ENCODE data around the gene ZFHX2.
"Not testable (repeated sequence)": the region's sequence is repeated elsewhere in the genome, so short reads cannot be mapped to it uniquely, and the experiment has no call there.

Gene ZFHX2

DNA sequence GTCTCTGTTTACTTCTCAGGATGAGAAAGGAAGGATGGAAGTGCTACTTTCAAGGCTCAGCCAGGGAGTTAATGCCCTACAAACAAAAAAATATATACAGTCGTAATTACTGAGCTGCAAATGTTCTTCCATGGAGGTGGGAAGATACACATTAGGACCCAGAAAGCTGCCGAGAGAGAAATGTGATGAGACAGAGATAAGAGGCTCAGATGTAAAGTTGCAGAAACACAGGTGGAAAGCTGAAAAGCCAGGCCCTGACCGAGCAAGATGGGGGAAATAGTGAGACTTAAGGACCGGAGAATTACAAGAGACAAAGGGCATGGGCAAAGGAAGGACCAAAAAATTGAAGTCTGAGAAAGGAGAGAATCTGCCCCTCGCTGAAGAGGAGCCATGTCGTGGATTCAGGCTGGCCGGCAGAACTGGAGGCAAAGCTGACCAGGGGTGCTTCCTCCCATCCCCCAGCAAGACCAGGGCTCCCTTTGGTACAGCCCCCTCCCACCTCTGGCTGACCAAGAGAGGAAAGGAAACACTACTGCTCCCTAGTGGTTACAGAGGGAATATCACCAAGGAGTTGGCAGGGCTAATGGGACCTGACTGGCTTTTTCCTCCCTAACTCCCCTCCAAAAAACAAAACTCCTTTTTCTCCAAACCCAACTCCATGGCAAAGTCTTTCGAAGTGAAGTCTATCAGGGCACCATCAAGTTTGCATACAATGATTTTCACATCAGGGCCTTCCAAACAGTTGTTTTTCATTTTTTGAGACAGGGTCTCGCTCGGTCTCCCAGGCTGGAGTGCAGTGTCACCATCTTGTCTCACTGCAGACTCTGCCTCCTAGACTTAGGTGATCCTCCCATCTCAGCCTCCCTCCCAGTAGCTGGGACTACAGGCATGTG is 12.1 kb downstream of the ZFHX2 start:
- DNase-seq (ENCODE audit: low read depth, low spot score) = no peak

DNA sequence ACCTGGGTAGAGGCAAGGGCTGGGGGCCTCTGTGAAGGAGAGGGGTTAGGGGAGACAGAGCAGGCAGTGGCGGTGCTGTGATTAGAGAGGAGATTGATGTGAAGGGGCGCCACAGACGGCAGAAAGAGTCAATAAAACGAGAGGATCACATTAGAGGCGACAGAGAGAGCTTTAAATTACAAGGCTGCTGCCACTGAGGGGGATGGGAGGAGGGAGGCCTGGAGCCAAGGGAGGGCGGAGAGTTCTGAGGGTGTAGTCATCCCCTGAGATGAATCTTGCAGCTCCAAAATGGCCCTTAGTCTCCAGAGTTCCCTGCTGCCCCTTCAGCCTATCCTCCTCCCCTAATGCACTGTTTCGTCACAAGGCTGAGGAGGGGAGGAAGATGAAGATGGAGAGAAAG is 12.8 kb downstream of the ZFHX2 start:
- DNase-seq (ENCODE audit: low read depth, low spot score) = no peak

DNA sequence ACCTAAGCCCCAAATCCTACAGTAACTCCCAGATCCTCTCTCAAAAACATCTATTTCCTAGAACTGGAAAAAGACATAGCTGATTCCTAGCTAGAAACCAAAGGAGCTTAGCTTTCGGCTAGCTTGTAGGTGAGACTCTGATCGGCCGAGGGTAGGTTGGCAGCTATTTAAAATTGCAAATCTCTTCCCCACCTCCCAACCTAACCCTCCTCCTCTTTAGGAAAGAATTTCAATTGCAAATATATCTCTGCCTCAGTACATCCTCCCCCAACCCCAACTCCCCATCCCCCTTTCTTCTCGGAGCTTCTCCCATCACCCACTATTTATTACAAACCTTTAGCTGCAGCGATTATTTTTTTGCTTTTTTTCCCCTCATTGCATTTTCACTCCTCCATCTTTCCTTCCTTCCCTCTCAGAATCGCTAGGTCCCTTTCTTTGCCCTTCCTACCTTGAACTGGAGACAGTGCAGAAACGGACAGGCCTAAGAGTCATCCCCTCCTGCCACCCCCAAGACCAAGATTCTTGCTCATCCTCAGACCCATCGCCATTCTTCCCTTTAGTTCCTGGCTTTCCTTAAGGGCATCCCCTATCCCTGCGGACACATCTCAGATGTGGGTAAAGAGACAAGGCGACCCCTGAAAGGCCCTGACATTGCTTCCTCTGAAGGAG is 13.4 kb downstream of the ZFHX2 start:
- DNase-seq (ENCODE audit: low read depth, low spot score) = no peak

DNA sequence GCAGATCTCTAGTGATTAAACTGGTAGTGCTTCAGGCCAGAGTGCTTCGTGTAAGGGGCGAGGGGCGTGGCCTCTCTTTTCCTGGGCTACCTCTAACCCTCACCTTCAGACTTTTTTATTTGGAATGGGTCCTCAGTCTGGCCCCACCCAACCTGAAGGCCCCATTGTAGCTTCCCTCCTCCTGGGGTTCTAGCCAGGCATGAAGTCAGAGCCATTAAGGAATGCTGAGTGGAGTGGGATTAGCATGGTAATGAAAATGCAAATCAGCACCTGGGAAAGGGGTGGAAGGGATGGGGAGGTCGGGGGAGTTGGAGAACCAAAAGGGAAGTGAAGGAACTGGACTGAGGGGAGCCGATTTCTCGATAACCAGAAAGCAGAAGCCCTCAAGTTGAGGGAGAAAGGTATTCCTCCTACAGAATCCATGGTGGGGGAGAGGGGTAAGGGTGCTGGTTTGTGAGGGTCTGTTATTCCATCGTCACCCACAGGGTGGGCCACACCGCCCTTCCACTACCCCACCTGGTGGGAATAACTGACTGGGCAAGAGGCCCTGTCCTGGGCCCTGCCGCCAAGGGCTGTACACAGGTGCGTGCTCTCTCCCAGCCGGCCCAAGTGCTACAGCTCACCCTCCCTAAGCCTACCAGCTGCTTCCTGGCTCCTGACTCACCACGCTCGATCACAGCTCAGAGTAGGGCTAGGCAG is 14.1 kb downstream of the ZFHX2 start:
- DNase-seq (ENCODE audit: low read depth, low spot score) = no peak

DNA sequence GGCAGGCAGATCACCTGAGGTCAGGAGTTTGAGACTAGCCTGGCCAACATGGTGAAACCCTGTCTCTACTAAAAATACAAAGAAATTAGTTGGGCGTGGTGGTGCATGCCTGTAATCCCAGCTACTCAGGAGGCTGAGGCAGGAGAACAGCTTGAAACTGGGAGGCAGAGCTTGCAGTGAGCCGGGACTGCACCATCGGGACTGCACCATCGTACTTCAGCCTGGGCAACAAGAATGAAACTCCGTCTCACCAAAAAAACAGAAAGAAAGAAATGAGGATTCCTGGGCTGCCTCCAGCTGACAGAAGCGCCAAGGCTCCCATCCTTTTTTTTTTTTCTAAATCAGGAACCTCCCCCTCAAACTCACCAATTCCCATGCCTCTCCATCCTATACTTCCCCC is 14.7 kb downstream of the ZFHX2 start:
- not testable (repeated sequence) for DNase-seq (ENCODE audit: low read depth, low spot score)

DNA sequence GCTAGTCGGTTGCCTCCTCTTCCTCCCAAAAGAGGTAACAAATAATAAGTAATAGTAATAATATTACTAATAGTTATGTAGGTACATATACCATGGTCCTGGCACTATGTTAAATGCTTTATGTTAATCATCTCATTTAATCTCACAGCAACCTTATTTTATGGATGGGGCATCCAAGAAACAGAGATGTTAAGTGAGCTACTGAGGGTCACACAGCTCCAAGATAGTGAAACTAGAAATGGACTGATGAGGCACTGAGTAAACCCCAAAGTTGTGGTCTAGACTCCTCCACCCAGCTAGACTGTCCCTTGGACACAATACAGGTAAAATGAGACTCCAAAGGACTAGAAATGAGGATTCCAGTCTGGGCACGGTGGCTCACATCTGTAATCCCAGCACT is 15.1 kb downstream of the ZFHX2 start:
- DNase-seq (ENCODE audit: low read depth, low spot score) = no peak

DNA sequence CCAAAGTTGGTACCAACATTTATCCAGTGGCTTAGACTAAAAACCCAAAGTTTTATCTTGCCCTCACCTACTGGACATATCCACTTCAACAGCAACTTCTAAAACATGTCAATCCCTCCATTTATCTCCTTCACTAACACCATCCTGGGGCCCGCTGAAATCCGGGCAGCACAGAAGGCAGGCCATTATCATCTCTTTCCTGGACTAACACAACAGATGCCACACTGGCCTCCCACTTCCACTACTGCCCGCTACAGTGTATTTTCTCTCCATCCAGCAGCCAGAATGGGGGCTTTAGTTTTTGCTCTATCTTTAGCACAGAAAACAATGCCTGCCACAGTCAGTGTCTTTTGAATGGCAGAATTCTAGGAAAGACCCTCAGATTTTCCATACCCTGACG is 15.6 kb downstream of the ZFHX2 start:
- no peak for DNase-seq (ENCODE audit: low read depth, low spot score)

DNA sequence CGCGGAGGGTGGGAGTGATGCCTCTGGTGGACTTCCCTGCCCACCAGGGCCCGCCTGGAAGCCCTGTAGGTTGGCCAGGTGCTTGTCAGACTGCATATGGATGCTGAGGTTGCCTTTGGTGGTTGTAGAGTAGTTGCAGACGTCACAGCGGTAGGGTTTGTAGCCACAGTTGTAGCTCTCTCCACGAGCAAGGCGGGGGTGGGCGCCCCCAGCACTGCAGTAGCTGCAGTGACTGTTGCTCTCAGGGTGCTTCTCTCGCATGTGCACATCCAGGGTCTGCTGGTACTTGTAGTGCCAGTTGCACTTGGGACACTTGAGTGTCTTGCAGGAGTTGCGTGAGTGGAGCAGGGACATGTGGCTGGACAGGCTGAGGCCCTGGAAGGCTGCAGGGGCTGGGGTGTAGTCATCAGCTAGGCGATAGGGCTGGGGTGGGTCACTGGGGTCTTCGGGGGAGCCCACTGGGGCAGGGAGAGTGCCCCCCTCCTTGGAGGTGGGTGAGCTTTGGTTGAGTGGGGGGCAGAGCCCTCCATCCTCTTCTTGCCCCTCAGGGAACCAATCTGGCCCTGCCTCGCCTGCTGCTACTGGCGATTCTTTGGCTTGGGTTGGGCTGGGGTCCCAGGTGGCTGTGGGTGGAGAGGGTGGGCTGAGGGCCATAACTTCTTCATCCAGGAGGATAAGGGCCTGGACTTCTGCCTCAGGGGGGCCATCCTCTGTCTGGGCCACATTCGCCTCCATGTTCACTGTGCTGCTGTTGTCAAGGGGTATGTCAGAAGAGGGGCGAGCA is 17.7 kb downstream of the ZFHX2 start:
- DNase-seq (ENCODE audit: low read depth, low spot score) = no peak

DNA sequence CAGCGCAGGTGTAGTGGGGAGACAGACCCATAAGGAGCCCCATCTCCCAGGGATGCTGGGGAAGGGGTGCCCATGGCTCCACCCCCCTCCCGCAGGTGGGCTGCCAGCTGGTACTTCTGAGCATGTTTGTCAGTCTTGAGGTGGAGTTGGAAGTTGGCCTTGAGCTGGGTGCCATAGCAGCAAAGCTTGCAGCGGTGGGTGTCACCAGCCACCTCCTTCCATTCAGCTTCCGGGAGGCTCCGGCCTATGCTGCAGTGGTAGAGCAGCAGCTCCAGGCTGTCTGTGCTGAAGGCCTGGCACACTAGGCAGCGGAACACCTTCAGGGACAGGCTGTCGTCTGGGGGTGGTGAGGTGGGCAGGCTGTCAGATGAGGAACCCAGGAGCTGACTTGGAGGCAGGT is 18.9 kb downstream of the ZFHX2 start:
- no peak for DNase-seq (ENCODE audit: low read depth, low spot score)

DNA sequence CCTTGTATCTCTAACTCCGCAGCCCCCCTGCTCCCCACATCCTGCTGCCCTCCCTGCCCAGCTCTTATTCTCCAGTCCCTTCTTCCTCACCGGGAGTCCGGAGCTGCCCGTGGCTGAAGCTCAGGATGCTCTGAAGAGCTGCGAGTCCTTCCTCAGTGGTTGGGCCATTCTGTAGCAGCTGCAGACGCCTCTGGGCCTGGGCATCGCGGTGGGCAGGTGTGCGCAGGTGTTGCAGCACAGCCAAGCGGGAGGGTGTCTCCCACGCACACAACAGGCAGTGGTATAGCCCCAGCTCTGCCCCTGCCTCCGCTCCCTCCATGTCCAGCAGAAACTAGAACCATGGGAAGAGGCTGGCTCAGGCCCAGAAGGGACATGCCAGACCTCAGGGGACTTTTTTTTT is 20.2 kb downstream of the ZFHX2 start:
- no peak for DNase-seq (ENCODE audit: low read depth, low spot score)

DNA sequence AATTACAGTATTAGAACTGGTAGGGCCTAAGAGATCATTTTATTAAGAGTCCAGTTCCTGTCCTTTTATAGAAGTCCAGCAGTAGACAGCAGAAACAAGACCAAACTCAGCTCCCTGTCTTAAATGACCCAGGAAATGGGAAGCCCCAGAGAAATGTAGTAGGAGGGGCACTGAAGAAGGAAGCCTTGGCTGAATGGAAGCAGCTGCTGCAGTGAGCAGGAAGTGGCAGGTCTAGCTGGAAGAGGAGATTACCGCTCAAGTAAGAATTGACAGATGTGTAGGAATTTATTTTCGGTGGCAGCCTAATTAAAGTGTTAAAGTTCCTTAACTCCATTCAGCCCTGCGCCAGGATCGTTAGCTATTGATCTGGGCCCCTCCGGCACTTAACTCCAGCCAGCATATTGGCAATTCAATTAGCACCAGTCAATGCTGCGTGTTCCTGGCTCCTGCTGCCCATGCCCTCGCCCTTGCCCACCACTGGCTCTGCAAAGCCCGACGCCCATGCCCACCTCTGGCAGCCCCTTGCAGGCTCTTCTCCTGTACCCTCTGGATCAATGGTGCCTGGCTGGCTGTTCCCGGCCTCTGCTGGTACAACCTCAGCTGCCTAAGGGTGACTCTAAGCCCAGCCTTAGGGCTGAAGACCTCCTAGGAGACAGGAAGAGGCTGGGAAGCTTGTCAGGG is 21.1 kb downstream of the ZFHX2 start:
- DNase-seq (ENCODE audit: low read depth, low spot score) = no peak

DNA sequence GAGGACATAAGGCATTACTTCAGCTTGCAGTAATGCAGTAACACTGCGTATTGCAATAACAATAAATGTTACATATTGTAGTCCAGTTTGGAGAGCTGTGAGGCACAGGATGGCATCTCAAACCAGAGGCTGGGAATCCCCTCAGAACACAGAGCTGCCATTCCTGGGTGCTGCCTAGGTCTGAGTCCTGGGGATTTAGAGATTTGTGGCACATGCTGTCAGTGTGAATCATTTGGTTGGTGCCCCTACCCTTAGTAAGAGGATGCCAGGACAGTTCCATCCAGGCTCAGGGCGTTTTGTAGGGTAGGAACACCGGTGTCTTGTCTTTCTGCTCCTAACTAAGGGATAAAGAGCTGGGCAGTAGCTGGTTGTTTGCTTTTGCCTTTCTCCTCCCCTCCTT is 22.5 kb downstream of the ZFHX2 start:
- no peak for DNase-seq (ENCODE audit: low read depth, low spot score)

DNA sequence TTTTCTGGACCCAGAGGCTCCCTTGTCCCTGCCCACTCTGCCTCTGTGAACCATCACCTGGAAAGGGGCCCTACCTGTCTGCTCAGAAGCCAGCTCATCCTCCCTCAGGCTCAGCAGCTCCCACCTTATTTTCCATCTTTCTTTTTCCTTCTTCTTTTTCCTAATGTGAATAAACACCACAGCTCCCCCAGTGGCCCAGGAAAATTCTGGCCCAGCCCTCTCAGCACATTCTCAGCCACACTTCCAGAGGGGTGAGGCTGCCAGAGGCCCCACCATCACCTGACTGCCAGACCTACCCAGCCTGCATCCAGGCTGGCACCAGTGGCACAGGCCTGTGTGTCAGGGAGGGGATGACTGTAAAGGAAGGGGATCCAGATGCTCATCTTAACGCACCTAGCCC is 23.0 kb downstream of the ZFHX2 start:
- DNase-seq (ENCODE audit: low read depth, low spot score) = no peak

DNA sequence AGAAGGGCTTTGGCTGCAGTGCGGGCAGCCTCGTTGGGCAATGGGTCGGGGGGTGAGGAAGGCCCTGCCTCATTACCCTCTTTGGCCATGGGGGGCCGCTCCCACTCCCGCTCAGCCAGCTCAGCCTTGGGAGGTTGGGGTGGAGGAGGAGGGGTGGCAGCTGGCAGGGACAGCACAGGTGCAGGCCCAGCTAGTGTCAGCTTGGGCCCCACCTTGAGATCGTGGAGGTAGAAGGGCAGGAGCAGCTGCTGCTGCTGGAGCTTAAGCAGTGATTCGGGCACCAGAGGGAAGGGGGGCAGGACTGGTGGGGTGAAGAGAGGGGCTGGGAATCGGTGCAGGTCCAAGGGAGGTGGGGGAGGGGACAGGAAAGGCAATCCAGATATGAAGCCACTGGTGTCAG is 26.0 kb downstream of the ZFHX2 start:
- DNase-seq (ENCODE audit: low read depth, low spot score) = no peak

DNA sequence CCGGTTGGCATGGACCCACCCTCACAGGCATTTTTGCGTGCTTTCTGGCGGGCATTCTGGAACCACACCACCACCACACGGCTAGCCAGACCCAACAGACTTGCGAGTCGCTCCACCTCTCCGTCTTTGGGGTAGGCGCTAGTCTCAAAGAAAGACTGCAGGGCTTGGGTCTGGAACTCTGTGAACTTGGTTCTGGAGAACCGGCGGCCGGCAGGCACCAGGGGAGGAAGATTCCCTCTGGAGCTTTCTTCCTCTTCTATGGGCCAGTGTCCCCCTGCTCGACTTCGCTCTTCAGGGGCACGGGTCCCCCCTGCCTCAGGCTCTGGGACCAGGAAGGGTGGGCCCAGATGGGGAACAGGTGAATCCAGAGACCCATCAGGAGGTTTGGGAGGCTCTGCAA is 26.6 kb downstream of the ZFHX2 start:
- DNase-seq (ENCODE audit: low read depth, low spot score) = no peak

DNA sequence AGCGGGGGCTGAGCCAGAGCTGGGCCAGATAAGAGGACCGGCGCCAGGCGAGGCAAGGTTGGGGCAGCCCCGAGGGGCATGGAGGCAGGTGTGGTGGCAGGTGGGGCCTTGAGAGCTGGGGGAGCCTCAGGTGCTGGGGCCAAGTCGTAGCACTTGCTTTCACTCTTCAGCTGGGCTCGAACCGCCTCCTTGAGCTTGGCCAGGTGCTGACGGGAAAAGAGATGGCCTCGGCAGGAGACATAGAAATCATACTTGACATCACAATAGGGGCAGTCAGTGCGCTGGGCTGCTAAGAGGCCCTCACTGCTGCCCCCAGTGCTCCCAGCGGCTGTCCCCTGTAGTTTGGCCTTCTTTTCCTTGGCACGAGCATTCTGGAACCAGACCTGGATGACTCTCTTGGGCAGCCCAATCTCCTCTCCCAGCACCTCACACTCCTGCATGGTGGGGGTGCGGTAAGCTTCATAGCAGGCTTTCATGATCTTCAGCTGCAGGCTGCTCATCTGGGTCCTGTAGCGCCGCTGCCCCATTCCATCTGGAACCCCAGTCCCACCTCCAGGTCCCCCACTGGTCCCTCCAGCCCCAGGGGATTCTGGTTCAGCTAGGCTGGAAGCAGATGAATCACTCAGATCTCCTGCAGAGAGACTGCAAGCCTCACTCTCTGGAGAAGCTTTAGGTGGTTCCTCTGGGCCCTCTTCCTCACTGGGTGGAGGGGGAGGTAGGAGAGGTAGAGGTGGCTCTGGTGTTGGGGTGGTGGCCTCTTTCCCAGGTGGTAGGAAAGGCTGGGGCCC is 28.1 kb downstream of the ZFHX2 start:
- no peak for DNase-seq (ENCODE audit: low read depth, low spot score)

DNA sequence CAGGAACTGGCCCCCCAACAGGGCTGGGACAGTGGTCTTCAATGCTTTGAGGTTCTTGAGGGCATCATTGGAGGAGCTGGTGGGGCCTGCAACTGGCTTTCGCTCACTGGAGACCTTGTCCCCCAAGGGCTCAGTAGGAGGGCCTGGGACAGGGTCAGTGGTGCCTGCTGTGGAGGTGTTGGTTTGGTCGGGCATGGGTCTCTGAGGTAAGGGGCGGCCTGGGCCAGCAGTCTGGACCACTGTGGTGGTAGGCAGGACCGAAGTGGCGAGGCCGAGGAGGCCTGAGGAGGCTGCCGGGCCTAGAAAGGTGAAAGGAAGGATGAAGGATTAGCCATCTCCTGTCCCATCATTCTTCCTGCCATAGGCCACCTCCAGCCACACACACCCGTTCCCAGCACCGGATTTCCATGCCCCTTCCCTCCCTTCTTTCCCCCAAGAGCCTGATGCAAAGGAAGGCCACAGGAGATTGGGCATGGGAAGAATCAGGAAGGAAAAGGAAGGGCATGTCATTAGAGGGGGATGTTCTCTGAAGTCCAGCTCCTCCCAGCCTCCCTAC is 28.8 kb downstream of the ZFHX2 start:
- no peak for DNase-seq (ENCODE audit: low read depth, low spot score)

DNA sequence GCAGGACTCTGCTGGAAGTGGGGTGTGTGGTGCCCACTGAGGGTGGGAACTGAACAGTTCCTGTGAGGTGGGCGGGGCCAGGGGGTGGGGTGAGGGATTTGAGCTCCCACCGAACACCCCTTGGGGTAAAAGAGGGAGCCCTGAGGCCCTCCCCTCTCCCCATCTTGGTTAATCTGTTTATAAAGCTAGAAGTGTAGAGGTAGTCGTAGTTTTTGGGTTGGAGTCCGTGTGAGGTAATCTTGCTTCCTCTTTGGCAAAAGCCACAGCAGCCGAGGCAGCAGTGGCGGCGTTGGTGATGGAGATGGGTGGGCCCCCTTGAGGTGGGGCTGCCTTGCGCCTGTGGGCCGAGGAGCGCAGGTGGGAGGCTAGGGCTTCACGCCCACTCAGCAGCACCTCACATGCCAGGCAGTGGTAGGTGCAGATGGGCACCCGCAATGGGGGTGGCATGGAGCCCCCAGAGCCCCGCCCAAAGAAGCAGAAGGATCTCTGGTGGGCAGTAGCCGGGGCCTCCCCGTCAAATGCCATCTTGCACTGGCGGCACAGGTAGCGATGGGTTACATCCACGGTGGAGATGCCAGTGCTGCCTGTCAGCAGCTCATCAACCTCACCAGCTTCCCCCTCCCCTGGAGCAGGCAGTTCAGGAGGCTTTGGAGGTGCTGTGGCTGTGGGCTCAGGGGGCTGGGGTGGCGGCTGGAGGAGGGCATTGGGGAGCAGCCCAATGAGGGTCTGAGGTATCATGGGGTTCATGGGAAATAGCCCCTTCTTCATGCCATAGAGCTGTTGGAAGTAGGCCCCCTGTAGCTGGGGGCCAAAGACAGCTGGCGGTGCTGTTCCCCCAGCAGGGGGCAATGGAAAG is 29.6 kb downstream of the ZFHX2 start:
- no peak for DNase-seq (ENCODE audit: low read depth, low spot score)

DNA sequence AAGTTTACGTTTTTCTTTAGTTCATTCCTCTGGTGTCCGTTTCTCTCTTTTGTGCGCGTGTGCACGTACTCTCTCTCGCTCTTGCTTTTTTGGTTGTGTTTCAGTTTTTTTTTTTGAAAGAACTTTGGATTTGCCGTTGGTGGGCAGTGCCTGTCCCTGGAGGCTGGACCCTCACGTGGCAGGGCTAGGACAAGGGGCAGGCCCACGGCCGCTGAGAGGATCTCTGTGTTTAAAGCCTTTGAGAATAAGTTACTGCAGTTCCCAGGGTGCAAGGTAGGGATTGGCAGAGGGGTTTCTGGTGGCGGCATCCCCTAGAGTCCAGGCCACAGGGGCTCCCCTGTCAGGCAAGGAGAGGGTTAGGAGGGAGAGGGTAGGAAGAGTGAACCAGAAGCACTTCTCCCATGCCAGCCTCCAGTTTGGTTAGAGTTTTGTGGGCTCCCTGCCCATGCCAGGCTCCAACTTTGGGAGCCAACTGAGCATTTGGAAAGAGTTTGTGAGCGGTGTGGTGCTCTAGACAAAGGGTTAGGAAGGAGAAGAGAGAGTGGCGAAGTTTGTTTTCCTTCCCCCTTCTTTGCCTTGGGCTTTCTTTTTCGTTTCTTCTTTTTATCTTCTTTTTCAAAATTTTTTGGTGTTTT is 30.5 kb downstream of the ZFHX2 start:
- DNase-seq (ENCODE audit: low read depth, low spot score) = no peak
